Upper lobe of left lung (tissue), 4 donors: Measurements from ENCODE around the gene CDKN1C.
A peak's percentile ranks its signal among the peaks of the same experiment; 100 is the strongest.

Experiments used
- POLR2A ChIP-seq, 4 donors: fragments of 450-650 bp; IDR thresholded peaks; one replicate each; pipeline ENCODE4 v1.5.1; 2016 to 2017; ENCODE audit warnings: antibody characterized with exemption in 4 of 4, mild to moderate bottlenecking in 2 of 4
- TF ChIP-seq, protein P1 (sequence below), 6 experiments: fragments of 450-650 bp in 4 of 6; fragments of 200-600 bp in 2 of 6; sonication (generic) in 2 of 6; IDR thresholded peaks; one replicate each; pipeline ENCODE4 v1.5.1; 2016 to 2019; ENCODE audit warnings: antibody characterized with exemption in 6 of 6

DNA sequence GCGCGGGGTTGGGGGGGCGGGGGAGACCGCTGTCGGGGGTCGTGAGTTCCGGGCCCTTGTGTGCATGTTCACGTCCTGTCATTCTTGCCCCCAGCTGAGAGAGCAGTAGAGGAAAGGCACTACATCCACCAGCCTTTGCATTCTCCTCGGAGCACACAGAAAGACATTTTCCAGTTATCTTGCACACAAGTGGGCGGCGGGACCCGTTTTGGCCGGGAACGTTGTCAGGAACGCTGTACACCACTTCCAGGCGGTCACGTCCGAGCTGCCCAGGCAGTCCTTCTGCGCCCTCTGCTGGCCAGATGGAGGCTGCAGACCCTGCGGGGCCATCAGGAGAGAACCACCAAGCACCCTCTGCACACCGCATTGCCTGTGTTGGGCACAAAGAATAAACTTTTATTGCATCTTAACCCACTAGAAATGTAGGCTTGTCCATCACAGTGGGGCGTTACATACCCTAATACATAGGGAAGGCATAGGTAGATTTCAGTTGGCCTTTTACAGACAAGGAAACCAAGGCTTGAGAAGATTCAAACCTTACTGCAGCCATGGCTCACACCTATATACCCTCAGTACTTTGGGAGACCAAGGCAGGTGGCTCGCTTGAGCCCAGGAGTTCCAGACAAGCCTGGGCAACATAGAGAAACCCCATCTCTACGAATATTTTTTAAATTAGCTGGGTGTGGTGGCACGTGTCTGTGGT, 2.8 kb upstream of the CDKN1C start:
- TF ChIP-seq, protein P1, sequence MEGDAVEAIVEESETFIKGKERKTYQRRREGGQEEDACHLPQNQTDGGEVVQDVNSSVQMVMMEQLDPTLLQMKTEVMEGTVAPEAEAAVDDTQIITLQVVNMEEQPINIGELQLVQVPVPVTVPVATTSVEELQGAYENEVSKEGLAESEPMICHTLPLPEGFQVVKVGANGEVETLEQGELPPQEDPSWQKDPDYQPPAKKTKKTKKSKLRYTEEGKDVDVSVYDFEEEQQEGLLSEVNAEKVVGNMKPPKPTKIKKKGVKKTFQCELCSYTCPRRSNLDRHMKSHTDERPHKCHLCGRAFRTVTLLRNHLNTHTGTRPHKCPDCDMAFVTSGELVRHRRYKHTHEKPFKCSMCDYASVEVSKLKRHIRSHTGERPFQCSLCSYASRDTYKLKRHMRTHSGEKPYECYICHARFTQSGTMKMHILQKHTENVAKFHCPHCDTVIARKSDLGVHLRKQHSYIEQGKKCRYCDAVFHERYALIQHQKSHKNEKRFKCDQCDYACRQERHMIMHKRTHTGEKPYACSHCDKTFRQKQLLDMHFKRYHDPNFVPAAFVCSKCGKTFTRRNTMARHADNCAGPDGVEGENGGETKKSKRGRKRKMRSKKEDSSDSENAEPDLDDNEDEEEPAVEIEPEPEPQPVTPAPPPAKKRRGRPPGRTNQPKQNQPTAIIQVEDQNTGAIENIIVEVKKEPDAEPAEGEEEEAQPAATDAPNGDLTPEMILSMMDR (IDR thresholded peaks at IDR 0.05): peak; percentile 94 to 98 (median 97)
- TF ChIP-seq POLR2A (IDR thresholded peaks at IDR 0.05): no peak
